H1 (cell line): Measurements from ENCODE around the gene TSGA10IP. TPM values are rescaled to one million over a fixed set of nuclear protein-coding genes. Genes with fewer than 3 reads are reported as not detected.

Experiments
- CTCF ChIA-PET: fragments of 300-600 bp; sonication (Branson Sonifier 250); formaldehyde crosslinking; loops from one replicate; lab custom pipeline; 2021; ENCODE audit not compliant: partially characterized antibody; lab: Charles Lee
- POLR2A ChIA-PET: fragments of 300-600 bp; sonication (Branson Sonifier 250); formaldehyde crosslinking; loops from one replicate; lab custom pipeline; 2021; ENCODE audit warnings: inconsistent platforms; ENCODE audit not compliant: partially characterized antibody; lab: Charles Lee
- DNase-seq, 2 experiments: peaks; one replicate each; pipeline versions ENCODE4 v3.0.0 to v3.0.0-alpha.2; 2010 to 2022; ENCODE audit warnings: low spot score in 2 of 2, low read depth in 1 of 2, mixed read lengths in 1 of 2
- FAIRE-seq: peaks from 2 replicates; lab custom pipeline; 2011; peaks lifted over from hg19 to GRCh38; lab: Jason Lieb, UNC
- H2AFZ ChIP-seq: 2 replicates; pipeline ENCODE4 v1.8.1; 2012; ENCODE audit warnings: low read length, inconsistent platforms
- H2AK5ac ChIP-seq: 2 replicates; pipeline ENCODE4 v1.6.1; 2013; ENCODE audit warnings: low read depth, low read length
- H2BK120ac ChIP-seq: replicated peaks from 2 replicates; pipeline ENCODE3; 2013; ENCODE audit warnings: low read depth, low read length, inconsistent platforms
- H2BK12ac ChIP-seq: 2 replicates; pipeline ENCODE4 v1.6.1; 2013; ENCODE audit warnings: low read depth, low read length
- H2BK15ac ChIP-seq: 2 replicates; pipeline ENCODE4 v1.6.1; 2013; ENCODE audit warnings: low read length
- H2BK20ac ChIP-seq: 2 replicates; pipeline ENCODE4 v1.6.1; 2013; ENCODE audit warnings: low read length
- H2BK5ac ChIP-seq: 2 replicates; pipeline ENCODE4 v1.6.1; 2013; ENCODE audit warnings: low read depth, low read length
- H3K14ac ChIP-seq: 2 replicates; pipeline ENCODE4 v1.6.1; 2013; ENCODE audit warnings: inconsistent platforms; ENCODE audit not compliant: insufficient read length
- H3K18ac ChIP-seq: 2 replicates; pipeline ENCODE4 v1.6.1; 2013; ENCODE audit warnings: low read length; ENCODE audit errors: extremely low read depth
- H3K23ac ChIP-seq: 2 replicates; pipeline ENCODE4 v1.6.1; 2013; ENCODE audit warnings: inconsistent platforms; ENCODE audit not compliant: insufficient read length
- H3K23me2 ChIP-seq: 2 replicates; pipeline ENCODE4 v1.6.1; 2013; ENCODE audit warnings: low read depth, low read length
- H3K27ac ChIP-seq: 2 replicates; pipeline ENCODE4 v1.6.1; 2011; ENCODE audit warnings: low read depth, low read length, inconsistent platforms
- H3K27me3 ChIP-seq, 4 experiments: replicated peaks in 1 of 4; 1 replicate in 1 of 4; 2 replicates in 3 of 4; pipeline versions ENCODE4 v1.6.1 to v1.8.1; 2011 to 2013; ENCODE audit warnings: low read length in 3 of 4, mild to moderate bottlenecking in 3 of 4, inconsistent platforms in 2 of 4, mixed read lengths in 2 of 4, moderate library complexity in 1 of 4; ENCODE audit not compliant: control insufficient read depth in 3 of 4, insufficient read depth in 3 of 4; ENCODE audit errors: extremely low read depth in 1 of 4
- H3K36me3 ChIP-seq, 4 experiments: 2 replicates each; pipeline versions ENCODE4 v1.6.1 to v1.8.1; 2011 to 2013; ENCODE audit warnings: mild to moderate bottlenecking in 4 of 4, low read length in 3 of 4, moderate library complexity in 2 of 4, control low read depth in 1 of 4, inconsistent platforms in 1 of 4; ENCODE audit not compliant: insufficient read depth in 4 of 4, control insufficient read depth in 2 of 4
- H3K4ac ChIP-seq: replicated peaks from 2 replicates; pipeline ENCODE3; 2013; ENCODE audit warnings: low read length, low read depth, mixed read lengths, inconsistent platforms; ENCODE audit not compliant: insufficient read length
- H3K4me1 ChIP-seq, 4 experiments: replicated peaks in 1 of 4; 1 replicate in 1 of 4; 2 replicates in 3 of 4; pipeline versions ENCODE4 v1.6.1 to v1.8.1; 2011 to 2013; ENCODE audit warnings: low read length in 3 of 4, inconsistent platforms in 2 of 4, mixed read lengths in 1 of 4; ENCODE audit not compliant: insufficient read depth in 4 of 4, control insufficient read depth in 3 of 4
- H3K4me2 ChIP-seq, 2 experiments: 2 replicates each; pipeline versions ENCODE4 v1.6.1 to v1.8.1; 2011 to 2013; ENCODE audit warnings: low read depth in 2 of 2, low read length in 2 of 2, control low read depth in 1 of 2, inconsistent platforms in 1 of 2, mild to moderate bottlenecking in 1 of 2; ENCODE audit not compliant: insufficient read depth in 1 of 2
- H3K4me3 ChIP-seq, 4 experiments: fragments of 200-600, 300-600 bp in 1 of 4; sonication (generic), shearing (Covaris generic), sonication (Bioruptor Twin) in 1 of 4; 2 replicates each; pipeline versions ENCODE4 v1.5.1 to v1.8.1; 2011 to 2016; ENCODE audit warnings: low read length in 4 of 4, low read depth in 3 of 4, control low read depth in 2 of 4, inconsistent platforms in 2 of 4, mild to moderate bottlenecking in 2 of 4, mixed read lengths in 1 of 4, moderate library complexity in 1 of 4; ENCODE audit not compliant: insufficient read depth in 2 of 4; ENCODE audit errors: extremely low read depth in 1 of 4
- H3K56ac ChIP-seq: replicated peaks from 2 replicates; pipeline ENCODE3; 2013; ENCODE audit warnings: low read depth, mild to moderate bottlenecking, mixed read lengths, low read length, inconsistent platforms; ENCODE audit not compliant: insufficient read length
- H3K79me1 ChIP-seq: 2 replicates; pipeline ENCODE4 v1.6.1; 2013; ENCODE audit warnings: low read depth, low read length, control low read depth
- H3K79me2 ChIP-seq, 2 experiments: 2 replicates each; pipeline versions ENCODE4 v1.6.1 to v1.8.1; 2012 to 2013; ENCODE audit warnings: low read length in 2 of 2, mild to moderate bottlenecking in 2 of 2, inconsistent platforms in 1 of 2; ENCODE audit not compliant: insufficient read depth in 2 of 2, control insufficient read depth in 1 of 2
- H3K9ac ChIP-seq, 4 experiments: replicated peaks in 1 of 4; 1 replicate in 1 of 4; 2 replicates in 3 of 4; pipeline versions ENCODE4 v1.6.1 to v1.8.1; 2011 to 2013; ENCODE audit warnings: low read depth in 3 of 4, low read length in 3 of 4, control low read depth in 2 of 4, mild to moderate bottlenecking in 2 of 4, moderate library complexity in 2 of 4, inconsistent platforms in 1 of 4; ENCODE audit errors: extremely low read depth in 1 of 4
- H3K9me3 ChIP-seq, 2 experiments: 2 replicates each; pipeline versions ENCODE4 v1.6.1 to v1.8.1; 2012 to 2013; ENCODE audit warnings: mild to moderate bottlenecking in 2 of 2, moderate library complexity in 2 of 2, control low read depth in 1 of 2, inconsistent platforms in 1 of 2, low read depth in 1 of 2, low read length in 1 of 2, mixed read lengths in 1 of 2; ENCODE audit not compliant: insufficient read depth in 2 of 2
- H4K20me1 ChIP-seq, 2 experiments: replicated peaks in 1 of 2; 2 replicates each; pipeline versions ENCODE3 to v1.8.1; 2011 to 2013; ENCODE audit warnings: inconsistent platforms in 2 of 2, low read length in 2 of 2, mild to moderate bottlenecking in 1 of 2; ENCODE audit not compliant: insufficient read depth in 2 of 2, control insufficient read depth in 1 of 2
- H4K5ac ChIP-seq: 2 replicates; pipeline ENCODE4 v1.6.1; 2013; ENCODE audit warnings: low read length, low read depth, mixed read lengths, inconsistent platforms; ENCODE audit not compliant: insufficient read length
- H4K8ac ChIP-seq: 2 replicates; pipeline ENCODE4 v1.8.0; 2013; ENCODE audit warnings: mild to moderate bottlenecking, moderate library complexity, low read length, inconsistent platforms; ENCODE audit not compliant: insufficient read depth; ENCODE audit errors: extremely low read depth
- H4K91ac ChIP-seq: replicated peaks from 2 replicates; pipeline ENCODE3; 2013; ENCODE audit warnings: low read length, mixed read lengths, inconsistent platforms; ENCODE audit not compliant: insufficient read length
- CBX5 ChIP-seq: fragments of 300-800, 300-1000 bp; sonication (generic); IDR thresholded peaks from 2 replicates; pipeline ENCODE4 v1.7.1; 2016; ENCODE audit warnings: antibody characterized with exemption, low read length, low read depth
- CBX8 ChIP-seq: fragments of 300-800, 300-1000 bp; sonication (generic); IDR thresholded peaks from 2 replicates; pipeline ENCODE4 v1.7.1; 2016; ENCODE audit warnings: low read depth, low read length, borderline replicate concordance
- EGR1 ChIP-seq: IDR thresholded peaks from 2 replicates; pipeline ENCODE4 v1.6.1; 2011; ENCODE audit warnings: low read depth, low read length, borderline replicate concordance
- EZH2 ChIP-seq: fragments of 200-600 bp; sonication (generic); IDR thresholded peaks from 2 replicates; pipeline ENCODE4 v1.7.1; 2012; ENCODE audit warnings: low read depth, mild to moderate bottlenecking, moderate library complexity, low read length, inconsistent platforms; ENCODE audit not compliant: severe bottlenecking
- GABPA ChIP-seq: IDR thresholded peaks from 2 replicates; pipeline ENCODE4 v1.6.1; 2011; ENCODE audit warnings: mild to moderate bottlenecking, low read length, moderate library complexity, borderline replicate concordance; ENCODE audit not compliant: insufficient read depth
- JUND ChIP-seq: IDR thresholded peaks from 2 replicates; pipeline ENCODE4 v1.6.1; 2011; ENCODE audit warnings: mild to moderate bottlenecking, improper control_type of control experiment, low read length
- KDM1A ChIP-seq: fragments of 200-600, 300-600 bp; sonication (generic); IDR thresholded peaks from 2 replicates; pipeline ENCODE4 v1.7.1; 2016; ENCODE audit warnings: mild to moderate bottlenecking, low read length, borderline replicate concordance
- KDM5A ChIP-seq: fragments of 200-600 bp; IDR thresholded peaks from 2 replicates; pipeline ENCODE4 v1.7.1; 2012; ENCODE audit warnings: mild to moderate bottlenecking, low read length, inconsistent platforms, mixed read lengths
- MAFK ChIP-seq: IDR thresholded peaks from 2 replicates; pipeline ENCODE4 v1.6.1; 2012; ENCODE audit warnings: low read depth, mild to moderate bottlenecking, improper control_type of control experiment, low read length
- POU5F1 ChIP-seq: IDR thresholded peaks from 2 replicates; pipeline ENCODE4 v1.6.1; 2011; ENCODE audit warnings: low read depth, mild to moderate bottlenecking, low read length, moderate library complexity
- SIN3A ChIP-seq, 2 experiments: IDR thresholded peaks in 1 of 2; conservative IDR thresholded peaks in 1 of 2; 2 replicates each; pipeline ENCODE4 v1.6.1; 2011 to 2012; ENCODE audit warnings: low read length in 2 of 2, improper control_type of control experiment in 1 of 2, low read depth in 1 of 2, mild to moderate bottlenecking in 1 of 2
- SP1 ChIP-seq: IDR thresholded peaks from 2 replicates; pipeline ENCODE4 v1.6.1; 2011; ENCODE audit warnings: low read depth, low read length
- SUZ12 ChIP-seq: fragments of 200-600 bp; sonication (generic); IDR thresholded peaks from 2 replicates; pipeline ENCODE4 v1.6.1; 2012; ENCODE audit warnings: mild to moderate bottlenecking, inconsistent platforms, low read length, moderate library complexity, mixed read lengths
- WGBS, 2 experiments: shearing (Covaris generic) in 1 of 2; methylation state at CpG; one replicate each; pipeline versions ENCODE4 v1.1.6 to v1.1.7; 2013 to 2015; ENCODE audit warnings: low lambda C conversion rate in 2 of 2, mixed read lengths in 2 of 2, inconsistent platforms in 1 of 2, low coverage in 1 of 2, missing lambda C conversion rate in 1 of 2; ENCODE audit not compliant: insufficient replicate concordance in 2 of 2, insufficient coverage in 1 of 2, insufficient read length in 1 of 2; ENCODE audit errors: extremely low coverage in 1 of 2, missing lambda C conversion rate in 1 of 2; 5-methylcytosine and 5-hydroxymethylcytosine counted together
- polyA plus RNA-seq, 7 experiments: library from polyadenylated mRNA; depleted of rRNA in 3 of 7; stranded (reverse) in 5 of 7; unstranded in 2 of 7; fragments of >200 nt in 5 of 7; fragments of 200-250 nt in 2 of 7; gene quantifications; 1 replicate in 5 of 7; 2 replicates in 1 of 7; 4 replicates in 1 of 7; pipeline versions ENCODE4 v1.2.1 to v1.2.3, GENCODE V29; 2011 to 2013; ENCODE audit warnings: missing spikeins in 2 of 7, mixed read lengths in 2 of 7
- total RNA-seq: library from RNA; stranded (reverse); fragmentation: NEBNext Ultra II Directional; extraction: Animal tissue kit (Norgen Biotek cat#: 25700); gene quantifications from 2 replicates; pipeline ENCODE4 v1.2.1, GENCODE V29; 2021
- TF ChIP-seq, protein P1 (sequence below): IDR thresholded peaks from 2 replicates; pipeline ENCODE4 v1.6.1; 2012; ENCODE audit warnings: inconsistent platforms

Gene TSGA10IP
- total and polyA plus RNA-seq, 2 of the 8 experiments (the other 6 are each of a cell fraction or from before 2014, with no cell fraction given) = 1.9 to 6.0 TPM

DNA sequence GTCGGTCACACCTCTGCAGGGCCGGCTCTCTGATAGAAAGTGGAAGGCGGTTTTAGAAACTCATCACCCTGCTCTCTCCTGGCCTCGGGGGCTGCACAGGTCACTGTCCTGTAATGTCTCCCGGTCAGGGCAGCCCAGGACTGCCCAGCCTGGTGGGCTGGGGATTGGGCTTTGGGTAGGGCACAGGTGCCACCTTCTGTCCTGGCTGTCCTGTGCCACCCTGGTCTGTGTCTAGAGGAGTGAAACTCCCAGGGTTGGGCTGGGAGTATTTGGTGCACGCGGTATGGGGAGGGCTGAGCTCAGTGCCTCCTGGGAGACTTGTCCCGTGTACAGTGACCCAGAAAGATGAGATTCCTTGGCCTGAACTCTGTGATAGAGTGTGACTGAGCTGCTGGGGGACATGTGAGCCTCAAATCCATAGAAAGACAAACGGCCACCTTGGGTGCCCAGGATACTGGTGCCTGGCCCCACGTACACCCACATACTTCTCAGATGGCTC is 34.0 kb downstream of the TSGA10IP start:
- H3K4me2 ChIP-seq = no peak overlapping the region
- FAIRE-seq (no peak), DNase-seq (no peak)
- no peak overlapping the region for H3K18ac ChIP-seq
- no peak overlapping the region for H2BK12ac ChIP-seq
- H2BK5ac ChIP-seq = no peak overlapping the region
- H3K23me2 ChIP-seq = no peaks in the 10 kb centered on the region
- no peaks in the 10 kb centered on the region for H3K9me3 ChIP-seq
- no peak overlapping the region for H2AFZ ChIP-seq
- no peak overlapping the region for H2BK20ac ChIP-seq
- H3K9ac ChIP-seq = no peak overlapping the region
- H3K4me1 ChIP-seq = no peaks in the 10 kb centered on the region
- H2BK15ac ChIP-seq = no peak overlapping the region
- peaks cover 4 to 25% (median 21%) of the 10 kb centered on the region in 4 experiments; a peak in 7 of 8 replicates for H3K36me3 ChIP-seq
- H3K79me2 ChIP-seq = no peaks in the 10 kb centered on the region
- H3K23ac ChIP-seq = no peak overlapping the region
- no peak overlapping the region for H2BK120ac ChIP-seq
- no peak overlapping the region for H3K4me3 ChIP-seq
- peaks cover 0 to 2% of the 10 kb centered on the region in 2 experiments for H4K20me1 ChIP-seq
- H3K14ac ChIP-seq = no peak overlapping the region
- POLR2A ChIA-PET = interaction anchor here (0.6 to 2.0 kb wide), 8 partner anchors 10 to 105 kb away, joined by 3 to 7 read pairs (median 4); partner anchors contain the start of genes BANF1 and C11orf68
- H3K4ac ChIP-seq = no peak overlapping the region
- WGBS, 2 experiments = 89% methylated on average over 8 of the region's 10 CpGs; no CpG with 5 or more reads in 1 of the 2 experiments
- H3K27ac ChIP-seq = no peak overlapping the region
- H2AK5ac ChIP-seq = no peak overlapping the region
- H3K56ac ChIP-seq = no peak overlapping the region
- no peak overlapping the region for H4K5ac ChIP-seq
- no peaks in the 10 kb centered on the region for H3K79me1 ChIP-seq
- no peak overlapping the region for H4K91ac ChIP-seq
- H4K8ac ChIP-seq = no peak overlapping the region
- no peaks in the 10 kb centered on the region for H3K27me3 ChIP-seq
- CTCF ChIA-PET = interaction anchor here (1.0 to 18.4 kb wide), 4 partner anchors 9 to 120 kb away, joined by 3 to 281 read pairs (median 4); partner anchors contain the start of genes CCDC85B and FIBP
- TF ChIP-seq JUND (no peak), MAFK (no peak), EZH2 (no peak), SIN3A (conservative IDR thresholded peaks at IDR 0.05 in 1 of 2, IDR thresholded peaks at IDR 0.05 in 1 of 2; ENCODE audit: low read depth in 1 of 2, low read length in 2 of 2) (no peak), KDM5A (no peak), SP1 (no peak), KDM1A (no peak), EGR1 (no peak), GABPA (no peak), POU5F1 (no peak), CBX8 (no peak), CBX5 (no peak), SUZ12 (no peak)
- TF ChIP-seq, protein P1, sequence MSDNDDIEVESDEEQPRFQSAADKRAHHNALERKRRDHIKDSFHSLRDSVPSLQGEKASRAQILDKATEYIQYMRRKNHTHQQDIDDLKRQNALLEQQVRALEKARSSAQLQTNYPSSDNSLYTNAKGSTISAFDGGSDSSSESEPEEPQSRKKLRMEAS = no peak
